DMS79 (cell line): ENCODE measurements around the gene ADAMTS6.
"Not testable (repeated sequence)": the region's sequence is repeated elsewhere in the genome, so short reads cannot be mapped to it uniquely, and the experiment has no call there.

Experiments used
- DNase-seq: peaks from one replicate; lab custom pipeline; 2025; lab: John Stamatoyannopoulos, UW

The ADAMTS6 gene

GRCh38 chr5:65364907-65365306 lies 116.8 kb downstream of the ADAMTS6 start:
- DNase-seq: no peak

- DNase-seq: no peak
Measured at GRCh38 chr5:65363499-65363898, 118.2 kb downstream of the ADAMTS6 start.

GRCh38 chr5:65359981-65360380 lies 121.7 kb downstream of the ADAMTS6 start:
- DNase-seq: no peak

GRCh38 chr5:65359569-65359968 lies 122.2 kb downstream of the ADAMTS6 start:
- no peak for DNase-seq

GRCh38 chr5:65356274-65356673 lies 125.4 kb downstream of the ADAMTS6 start:
- DNase-seq: no peak

GRCh38 chr5:65355301-65355700 lies 126.4 kb downstream of the ADAMTS6 start:
- DNase-seq: no peak

GRCh38 chr5:65341835-65342234 lies 139.9 kb downstream of the ADAMTS6 start:
- DNase-seq: no peak

- DNase-seq: no peak
Measured at GRCh38 chr5:65338606-65339151, 143.0 kb downstream of the ADAMTS6 start.

- DNase-seq: peak; percentile 50
Measured at GRCh38 chr5:65334077-65334476, 147.6 kb downstream of the ADAMTS6 start.

- DNase-seq: no peak
Measured at GRCh38 chr5:65332591-65332990, 149.1 kb downstream of the ADAMTS6 start.

GRCh38 chr5:65329266-65329665 lies 152.5 kb downstream of the ADAMTS6 start:
- DNase-seq: no peak

GRCh38 chr5:65327582-65327981 lies 154.1 kb downstream of the ADAMTS6 start:
- no peak for DNase-seq

- DNase-seq: no peak
Measured at GRCh38 chr5:65326922-65327321, 154.8 kb downstream of the ADAMTS6 start.

- DNase-seq: no peak
Measured at GRCh38 chr5:65324226-65324625, 157.5 kb downstream of the ADAMTS6 start.

- not testable (repeated sequence) for DNase-seq
Measured at GRCh38 chr5:65320704-65321103, 161.0 kb downstream of the ADAMTS6 start.

GRCh38 chr5:65320250-65320649 lies 161.5 kb downstream of the ADAMTS6 start:
- no peak for DNase-seq

- no peak for DNase-seq
Measured at GRCh38 chr5:65307931-65308330, 173.8 kb downstream of the ADAMTS6 start.

- no peak for DNase-seq
Measured at GRCh38 chr5:65307088-65307487, 174.6 kb downstream of the ADAMTS6 start.

- DNase-seq: no peak
Measured at GRCh38 chr5:65305913-65306312, 175.8 kb downstream of the ADAMTS6 start.

GRCh38 chr5:65299861-65300260 lies 181.9 kb downstream of the ADAMTS6 start:
- DNase-seq: no peak

GRCh38 chr5:65296067-65296466 lies 185.7 kb downstream of the ADAMTS6 start:
- DNase-seq: no peak

- no peak for DNase-seq
Measured at GRCh38 chr5:65292196-65292595, 189.5 kb downstream of the ADAMTS6 start.

- DNase-seq: no peak
Measured at GRCh38 chr5:65290677-65291076, 191.0 kb downstream of the ADAMTS6 start.

GRCh38 chr5:65288657-65289056 lies 193.1 kb downstream of the ADAMTS6 start:
- DNase-seq: no peak

GRCh38 chr5:65279603-65280002 lies 202.1 kb downstream of the ADAMTS6 start:
- no peak for DNase-seq
